Suprapubic skin (tissue), 4 donors: ENCODE results near the gene PSAP. TPM values are rescaled to one million over a fixed set of nuclear protein-coding genes. Genes with fewer than 3 reads are reported as not detected.

Experiments used
- DNase-seq, 2 donors: peaks; one replicate each; pipeline ENCODE4 v3.0.0-alpha.2; 2019; ENCODE audit warnings: low spot score in 2 of 2
- H3K27ac ChIP-seq: fragments of 200-600 bp; sonication (generic); one replicate; pipeline ENCODE4 v1.5.1; 2019
- H3K27me3 ChIP-seq: fragments of 200-600 bp; sonication (generic); one replicate; pipeline ENCODE4 v1.5.1; 2019
- H3K36me3 ChIP-seq: fragments of 200-600 bp; sonication (generic); one replicate; pipeline ENCODE4 v1.5.1; 2019
- H3K4me1 ChIP-seq: fragments of 200-600 bp; sonication (generic); one replicate; pipeline ENCODE4 v1.5.1; 2019
- H3K4me3 ChIP-seq: fragments of 200-600 bp; sonication (generic); one replicate; pipeline ENCODE4 v1.5.1; 2019; ENCODE audit warnings: mild to moderate bottlenecking
- H3K9me3 ChIP-seq: fragments of 200-600 bp; sonication (generic); one replicate; pipeline ENCODE4 v1.5.1; 2019
- CTCF ChIP-seq, 2 donors: fragments of 200-600 bp in 1 of 2; fragments of 450-650 bp in 1 of 2; sonication (generic) in 1 of 2; IDR thresholded peaks; one replicate each; pipeline ENCODE4 v1.5.1; 2016 to 2019; ENCODE audit warnings: antibody characterized with exemption in 2 of 2, mild to moderate bottlenecking in 1 of 2, moderate library complexity in 1 of 2
- EP300 ChIP-seq: sonication (generic); formaldehyde crosslinking; IDR thresholded peaks from one replicate; pipeline ENCODE4 v1.6.1; 2017; ENCODE audit warnings: antibody characterized with exemption
- POLR2A ChIP-seq, 2 donors: fragments of 450-650 bp; IDR thresholded peaks; one replicate each; pipeline ENCODE4 v1.6.1; 2017; ENCODE audit warnings: antibody characterized with exemption in 2 of 2, mild to moderate bottlenecking in 2 of 2, moderate library complexity in 2 of 2
- POLR2AphosphoS5 ChIP-seq, 3 donors: sonication (generic); formaldehyde crosslinking; IDR thresholded peaks; one replicate each; pipeline ENCODE4 v1.6.1; 2017; ENCODE audit warnings: antibody characterized with exemption in 3 of 3
- WGBS: methylation state at CpG from one replicate; pipeline ENCODE4 v1.1.5; 2018; 5-methylcytosine and 5-hydroxymethylcytosine counted together
- total RNA-seq, 4 donors: library from RNA; depleted of rRNA; stranded (reverse); fragments of >200 nt; gene quantifications; one replicate each; pipeline ENCODE4 v1.1.0, GENCODE V29; 2016

Gene PSAP
- total RNA-seq, 4 donors from 2014 or later: 391 to 548 (median 468) TPM

- peaks cover 31% of the 10 kb centered on the region for H3K4me1 ChIP-seq
Observed at GRCh38 chr10:71864911-71865361, 13.9 kb upstream of the PSAP start.

GRCh38 chr10:71863203-71863602, 12.2 kb upstream of the PSAP start:
- DNase-seq: peak; percentile 12 to 17
- Histone ChIP-seq H3K27ac (no peak overlapping the region), H3K36me3 (no peaks in the 10 kb centered on the region), H3K9me3 (no peaks in the 10 kb centered on the region), H3K4me3 (no peak overlapping the region), H3K27me3 (no peaks in the 10 kb centered on the region), H3K4me1 (peaks cover 36% of the 10 kb centered on the region)
- no peak for TF ChIP-seq CTCF (IDR thresholded peaks at IDR 0.05)
- no peak for TF ChIP-seq POLR2A (IDR thresholded peaks at IDR 0.05)
- no peak for TF ChIP-seq EP300
- TF ChIP-seq POLR2AphosphoS5 (IDR thresholded peaks at IDR 0.05): no peak
- WGBS: 94% methylated on average over 6 of the region's 6 CpGs

More at GRCh38 chr10:71864911-71865361, 13.9 kb upstream of the PSAP start:
- H3K4me3 ChIP-seq: no peak overlapping the region
- H3K27me3 ChIP-seq: no peaks in the 10 kb centered on the region
- DNase-seq: peak in 1 of 2 donors; percentile 31
- H3K36me3 ChIP-seq: no peaks in the 10 kb centered on the region
- no peaks in the 10 kb centered on the region for H3K9me3 ChIP-seq
- WGBS: 81% methylated on average over 5 of the region's 5 CpGs
- H3K27ac ChIP-seq: no peak overlapping the region
- no peak for TF ChIP-seq POLR2A (IDR thresholded peaks at IDR 0.05)
- no peak for TF ChIP-seq CTCF (IDR thresholded peaks at IDR 0.05)
- TF ChIP-seq EP300: no peak
- no peak for TF ChIP-seq POLR2AphosphoS5 (IDR thresholded peaks at IDR 0.05)

- peak in 2 of 3 donors; percentile 64 to 71 for TF ChIP-seq POLR2AphosphoS5 (IDR thresholded peaks at IDR 0.05)
- no peak for TF ChIP-seq EP300
- no peak for TF ChIP-seq CTCF (IDR thresholded peaks at IDR 0.05)
- TF ChIP-seq POLR2A (IDR thresholded peaks at IDR 0.05): no peak
- H3K36me3 ChIP-seq: no peaks in the 10 kb centered on the region
- no peaks in the 10 kb centered on the region for H3K9me3 ChIP-seq
- H3K27ac ChIP-seq: peak overlapping the region; percentile 93
- H3K4me1 ChIP-seq: peaks cover 28% of the 10 kb centered on the region
- WGBS: 30% methylated on average over 6 of the region's 11 CpGs
- peak; percentile 95 to 96 for DNase-seq
- H3K27me3 ChIP-seq: no peaks in the 10 kb centered on the region
- H3K4me3 ChIP-seq: no peak overlapping the region
Observed at GRCh38 chr10:71860243-71861029, 9.4 kb upstream of the PSAP start.

GRCh38 chr10:71857934-71858890, 7.2 kb upstream of the PSAP start:
- Histone ChIP-seq H3K4me1 (peaks cover 28% of the 10 kb centered on the region), H3K4me3 (no peak overlapping the region), H3K36me3 (no peaks in the 10 kb centered on the region), H3K27ac (no peak overlapping the region), H3K9me3 (no peaks in the 10 kb centered on the region), H3K27me3 (no peaks in the 10 kb centered on the region)
- DNase-seq: no peak
- WGBS: 89% methylated on average over 12 of the region's 12 CpGs
- TF ChIP-seq EP300 (no peak), CTCF (IDR thresholded peaks at IDR 0.05) (no peak), POLR2A (IDR thresholded peaks at IDR 0.05) (no peak)

- 94% methylated on average over 4 of the region's 4 CpGs for WGBS
- H3K36me3 ChIP-seq: no peaks in the 10 kb centered on the region
- no peaks in the 10 kb centered on the region for H3K9me3 ChIP-seq
- H3K4me3 ChIP-seq: no peak overlapping the region
- no peaks in the 10 kb centered on the region for H3K27me3 ChIP-seq
- TF ChIP-seq POLR2AphosphoS5 (IDR thresholded peaks at IDR 0.05) (no peak), EP300 (no peak), POLR2A (IDR thresholded peaks at IDR 0.05) (no peak), CTCF (IDR thresholded peaks at IDR 0.05) (no peak)
- peaks cover 27% of the 10 kb centered on the region for H3K4me1 ChIP-seq
- no peak overlapping the region for H3K27ac ChIP-seq
- DNase-seq: no peak
Observed at GRCh38 chr10:71856619-71857018, 5.6 kb upstream of the PSAP start.
